CD4-positive, alpha-beta T cell treated with Interleukin-6 at 100 ng/mL for 8 hours (primary cell): Measurements from ENCODE around the gene SMPDL3A.

ENCODE experiments used
- DNase-seq: peaks from one replicate; pipeline ENCODE4 v3.0.0-alpha.2; 2020; ENCODE audit warnings: mixed read lengths, low spot score

SMPDL3A gene

DNA sequence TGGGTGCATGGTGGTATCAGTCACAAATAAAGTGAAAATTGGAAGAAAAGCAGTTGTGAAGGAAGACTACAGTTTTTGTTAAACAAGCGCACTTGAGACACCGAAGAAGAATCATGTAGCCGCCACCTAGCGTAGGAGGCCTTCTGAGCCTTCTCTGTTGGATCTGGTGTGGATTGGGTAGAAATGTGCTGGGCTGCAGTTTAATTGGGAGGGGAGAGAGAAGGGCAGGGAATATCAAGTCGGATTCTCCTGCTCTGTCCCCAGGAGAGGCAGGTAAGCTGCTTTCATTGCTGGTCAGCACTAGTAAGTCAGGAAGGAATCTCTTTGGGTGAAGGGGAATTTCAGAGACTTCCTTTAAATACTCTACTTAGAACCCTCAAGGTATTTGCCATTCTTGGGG lies 10.8 kb upstream of the SMPDL3A start:
- DNase-seq, result no peak

DNA sequence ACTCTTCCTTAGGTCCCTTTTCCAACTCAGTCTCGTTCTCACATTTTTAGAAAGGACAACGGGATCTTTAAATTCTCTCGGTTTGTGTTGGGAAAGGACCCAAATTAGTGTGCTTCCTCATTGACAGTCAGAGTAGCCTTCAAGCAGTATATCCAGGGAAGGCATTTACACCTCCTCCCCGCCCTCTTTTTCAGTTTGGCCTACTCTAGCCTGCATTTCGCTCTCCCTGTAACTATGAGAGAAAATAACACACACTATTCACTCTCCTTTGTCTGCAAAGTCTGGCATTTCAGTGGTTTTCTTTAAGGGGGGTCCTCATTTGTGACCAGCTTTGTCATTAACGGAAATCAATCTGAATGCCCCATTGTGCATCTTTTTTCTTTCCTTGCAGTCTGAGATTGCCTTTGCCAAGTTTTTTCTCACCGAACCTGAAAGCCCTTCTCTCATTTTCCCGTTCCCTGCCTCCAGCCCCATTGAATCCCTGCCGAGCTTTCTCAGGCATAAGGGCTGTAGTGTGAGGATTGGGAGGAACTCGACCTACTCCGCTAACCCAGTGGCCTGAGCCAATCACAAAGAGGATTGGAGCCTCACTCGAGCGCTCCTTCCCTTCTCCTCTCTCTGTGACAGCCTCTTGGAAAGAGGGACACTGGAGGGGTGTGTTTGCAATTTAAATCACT lies 9.9 kb upstream of the SMPDL3A start:
- DNase-seq, result no peak

DNA sequence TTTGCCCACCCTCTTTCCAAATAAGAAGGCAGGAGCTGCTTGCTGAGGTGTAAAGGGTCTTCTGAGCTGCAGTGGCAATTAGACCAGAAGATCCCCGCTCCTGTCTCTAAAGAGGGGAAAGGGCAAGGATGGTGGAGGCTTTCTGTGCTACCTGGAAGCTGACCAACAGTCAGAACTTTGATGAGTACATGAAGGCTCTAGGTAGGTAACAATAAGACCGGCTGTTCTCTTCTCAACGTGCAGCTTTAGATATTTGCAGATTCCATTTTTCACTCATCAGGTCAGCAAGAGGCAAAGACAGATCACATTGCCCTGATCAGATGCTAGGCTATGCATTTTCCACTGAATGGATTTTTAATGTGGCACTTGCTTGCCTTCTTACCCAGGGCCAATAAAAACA lies 9.4 kb upstream of the SMPDL3A start, which contains the start of gene FABP7:
TSS of gene FABP7 (plus strand) at position 50 of the 400 bp plus-strand sequence. CDS start at position 129, 79 bp downstream.
- DNase-seq, result no peak

DNA sequence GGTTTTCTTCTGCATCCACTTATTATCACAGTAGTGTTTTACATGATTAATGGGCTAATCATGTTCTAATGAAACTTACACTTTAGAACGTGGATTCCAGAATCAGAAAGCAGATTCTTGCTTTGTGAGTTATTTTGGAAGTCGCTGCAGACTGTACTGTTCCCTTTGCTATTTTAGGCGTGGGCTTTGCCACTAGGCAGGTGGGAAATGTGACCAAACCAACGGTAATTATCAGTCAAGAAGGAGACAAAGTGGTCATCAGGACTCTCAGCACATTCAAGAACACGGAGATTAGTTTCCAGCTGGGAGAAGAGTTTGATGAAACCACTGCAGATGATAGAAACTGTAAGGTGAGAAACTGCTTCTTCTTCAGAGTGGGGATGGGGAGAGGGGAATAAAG lies 8.9 kb upstream of the SMPDL3A start:
- DNase-seq, result no peak

DNA sequence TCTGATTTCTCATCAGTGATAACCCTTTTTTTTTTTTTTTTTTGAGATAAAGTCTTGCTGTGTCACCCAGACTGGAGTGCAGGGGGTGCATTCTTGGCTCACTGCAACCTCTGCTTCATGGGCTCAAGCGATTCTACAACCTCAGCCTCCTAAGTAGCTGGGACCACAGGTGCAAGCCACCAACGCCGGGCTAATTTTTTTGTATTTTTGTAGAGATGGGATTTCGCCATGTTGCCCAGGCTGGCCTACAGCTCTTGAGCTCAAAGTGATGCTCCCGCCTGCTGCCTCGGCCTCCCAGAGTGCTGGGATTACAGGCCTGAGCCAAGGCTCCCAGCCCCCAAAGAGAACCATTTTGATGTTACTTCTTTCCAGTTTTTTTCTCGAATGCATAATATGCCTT lies 7.3 kb upstream of the SMPDL3A start:
- DNase-seq, result no peak

DNA sequence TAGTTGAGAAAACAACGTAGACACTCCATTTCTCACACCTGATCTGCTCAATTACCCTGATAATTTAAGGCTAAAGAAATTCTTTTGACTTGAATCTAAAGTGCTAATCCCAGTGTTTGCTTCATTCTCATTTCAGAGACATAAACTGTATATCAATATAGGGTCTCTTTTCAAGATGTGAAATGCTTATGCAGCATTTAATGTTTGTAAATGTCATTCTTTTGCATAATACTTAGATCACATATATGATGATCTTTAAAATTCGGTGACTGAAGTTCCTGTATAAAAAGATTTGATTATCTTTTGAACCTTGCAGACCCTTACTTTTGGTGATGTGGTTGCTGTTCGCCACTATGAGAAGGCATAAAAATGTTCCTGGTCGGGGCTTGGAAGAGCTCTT lies 5.7 kb upstream of the SMPDL3A start:
- DNase-seq, result no peak

DNA sequence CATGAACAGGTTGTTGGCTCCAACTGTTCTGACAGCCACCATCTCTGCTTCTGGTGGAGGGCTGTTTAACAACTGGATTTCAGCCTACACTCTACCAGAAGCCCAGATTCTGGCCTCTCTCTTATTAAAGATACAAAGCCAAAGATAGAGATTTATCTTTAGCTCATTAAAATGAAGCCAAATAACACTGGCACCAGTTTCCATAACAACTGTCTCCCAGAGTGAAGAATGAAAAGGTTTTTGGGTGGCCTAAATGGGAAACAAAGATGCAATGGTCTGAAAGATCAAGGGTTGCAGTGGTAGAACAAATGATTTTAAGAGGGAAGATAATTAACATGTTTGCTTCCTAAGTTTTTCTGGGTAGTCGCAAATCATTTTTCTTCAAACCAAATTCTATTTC lies 3.2 kb upstream of the SMPDL3A start:
- no peak for DNase-seq

DNA sequence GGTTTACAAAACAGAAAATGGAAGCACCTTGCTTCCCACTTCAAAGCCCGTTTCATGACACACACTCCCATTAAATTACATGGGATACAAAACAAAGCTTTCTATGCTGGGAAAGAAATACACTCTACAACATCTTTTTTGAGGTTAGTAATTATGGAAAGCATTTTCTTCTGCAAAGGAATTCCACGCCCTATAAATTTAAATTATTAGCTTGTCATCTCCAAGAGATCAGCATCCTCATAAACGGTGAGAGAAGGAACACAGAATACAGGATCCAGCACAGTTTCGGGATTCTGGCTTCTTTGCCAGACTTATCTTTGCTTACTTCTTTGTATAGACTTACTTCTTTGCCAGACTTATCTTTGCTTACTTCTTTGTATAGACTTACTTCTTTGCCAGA lies 1.3 kb upstream of the SMPDL3A start:
- no peak for DNase-seq

DNA sequence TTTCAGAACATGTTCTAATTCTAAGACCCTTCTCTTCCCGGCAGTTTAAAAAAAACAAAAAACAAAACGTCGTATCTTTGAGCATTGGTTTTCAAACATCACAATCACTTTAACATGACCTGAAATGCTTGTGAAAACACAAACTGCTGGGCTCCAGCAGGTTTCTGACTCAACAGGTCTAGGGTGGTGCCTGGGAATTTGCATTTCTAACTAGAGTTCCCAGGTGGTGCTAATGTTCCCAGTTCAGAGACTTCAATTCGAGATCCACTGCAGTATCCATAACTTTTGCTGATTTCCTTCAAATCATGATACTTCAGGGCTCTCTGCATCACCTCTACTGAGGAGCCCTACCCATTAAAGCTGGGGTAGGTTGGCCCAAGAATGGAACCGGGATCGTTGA lies 850 bp upstream of the SMPDL3A start:
- DNase-seq, result no peak

DNA sequence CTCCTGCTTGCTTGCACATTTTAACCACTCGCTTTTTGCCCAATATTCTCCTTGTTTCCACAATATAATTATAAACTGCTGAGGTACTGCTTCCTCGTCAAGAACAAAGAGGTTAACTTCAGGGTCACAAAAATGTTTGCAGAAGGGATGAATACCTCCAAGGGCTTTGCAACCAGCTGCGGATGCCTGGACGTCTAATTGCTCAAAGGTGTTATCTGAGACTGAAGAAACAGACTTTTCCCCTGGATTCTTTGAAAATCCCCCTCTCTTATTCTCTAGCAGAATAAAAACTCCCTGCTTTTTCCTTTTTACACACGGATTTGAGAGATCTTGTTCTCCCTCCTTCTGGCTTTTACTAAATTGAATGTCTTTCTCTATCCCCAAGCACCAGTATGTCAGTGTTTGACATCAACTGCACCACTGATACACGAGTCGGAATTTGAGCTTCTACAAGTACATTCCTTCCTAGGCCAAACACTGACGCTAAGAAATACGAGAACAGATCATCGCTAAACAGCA lies 336 bp upstream of the SMPDL3A start:
- DNase-seq, result no peak

DNA sequence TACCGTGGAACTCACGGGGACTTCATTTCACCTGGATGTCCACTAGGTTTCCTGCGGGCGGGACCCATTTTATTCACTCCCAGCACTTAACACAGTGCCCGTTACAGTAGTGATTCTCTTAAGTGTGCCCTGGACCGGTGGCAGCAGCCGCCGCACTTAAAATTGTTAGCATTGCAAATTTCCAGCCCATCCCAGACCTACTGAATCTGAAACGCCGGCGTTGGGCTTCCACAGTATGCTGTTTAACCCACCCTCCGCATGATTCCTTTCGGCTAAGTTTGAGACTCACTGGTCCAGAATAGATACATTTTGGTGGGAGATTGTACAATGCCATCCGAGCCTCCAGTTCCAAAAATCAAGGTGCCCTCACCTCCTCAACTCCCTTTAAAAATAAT lies 967 bp downstream of the SMPDL3A start:
- no peak for DNase-seq

DNA sequence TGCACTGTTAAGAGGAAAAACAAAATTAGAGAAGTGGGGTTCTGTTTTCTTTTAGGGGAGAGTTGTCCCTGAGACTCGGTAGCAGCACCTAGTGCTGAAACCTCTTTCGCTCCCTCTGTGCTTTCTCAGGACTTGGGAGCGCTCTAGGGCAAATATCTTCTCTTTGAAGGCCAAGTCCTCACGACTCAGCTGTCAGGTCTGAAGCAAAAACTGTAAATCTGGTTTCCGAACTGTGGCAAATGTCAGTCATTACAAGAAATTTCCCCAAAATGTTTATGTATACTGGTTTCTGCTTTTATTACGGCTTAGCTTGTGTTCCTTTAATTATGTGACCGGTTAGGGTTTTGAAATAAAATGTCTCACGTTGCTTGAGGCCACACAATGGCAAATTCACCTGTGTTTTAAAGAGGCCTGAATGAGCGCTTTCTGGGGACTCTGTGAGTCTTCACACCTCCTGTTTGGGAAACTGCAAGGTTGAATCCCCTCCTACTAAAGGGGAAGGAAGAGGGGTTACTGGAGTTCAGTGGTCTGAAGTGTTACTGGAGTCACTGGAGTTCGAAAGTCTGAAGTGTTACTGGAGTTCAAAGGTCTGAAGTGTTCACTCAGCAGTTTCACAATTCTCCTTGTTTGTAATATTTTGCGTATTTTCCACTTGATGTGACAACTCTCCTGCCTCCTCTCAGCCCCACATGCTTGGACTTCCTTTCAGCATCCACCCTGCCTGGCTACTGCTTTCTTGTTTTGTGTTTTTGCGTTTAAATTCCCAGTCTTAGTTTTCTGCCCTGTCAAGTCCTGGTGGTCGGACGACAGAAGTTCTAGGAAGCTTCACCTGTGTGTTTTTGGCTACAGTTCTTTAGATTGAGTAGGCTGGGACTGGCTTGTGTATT lies 1.6 kb downstream of the SMPDL3A start:
- DNase-seq, result no peak

DNA sequence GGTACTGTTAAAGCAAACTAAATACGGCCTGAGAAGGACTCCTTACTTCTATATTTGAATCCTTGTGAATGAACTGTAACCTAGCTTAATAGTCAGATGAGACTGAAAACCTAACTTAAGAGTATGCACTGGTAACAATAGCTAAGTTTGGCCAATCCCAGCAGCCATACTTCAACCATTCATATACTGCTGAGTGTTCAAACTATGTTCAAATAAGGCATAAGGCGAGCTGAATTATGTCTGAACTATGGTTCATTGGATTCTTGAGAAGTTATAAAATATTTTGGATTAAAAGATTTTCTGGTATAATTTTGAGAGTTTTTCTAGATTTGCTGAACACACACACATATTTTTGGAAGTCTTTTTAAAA lies 2.2 kb downstream of the SMPDL3A start:
- no peak for DNase-seq

DNA sequence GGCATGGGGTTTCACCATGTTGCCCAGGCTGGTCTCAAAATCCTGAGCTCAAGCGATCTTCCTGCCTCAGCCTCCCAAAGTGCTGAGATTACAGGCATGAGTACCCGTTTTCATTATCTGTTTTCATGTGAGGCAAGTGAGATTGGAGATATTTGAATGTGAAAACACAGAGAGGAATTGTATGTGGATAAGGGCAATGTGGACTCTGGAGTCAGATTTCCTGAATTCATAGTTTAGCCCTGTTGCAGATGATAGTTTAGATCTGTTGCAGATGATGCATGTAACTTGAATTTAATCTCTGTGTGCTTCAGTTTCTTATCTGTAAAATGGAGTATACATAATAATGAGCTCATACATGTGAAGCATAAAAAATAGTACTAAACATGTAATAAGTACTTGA lies 3.7 kb downstream of the SMPDL3A start:
- no peak for DNase-seq

DNA sequence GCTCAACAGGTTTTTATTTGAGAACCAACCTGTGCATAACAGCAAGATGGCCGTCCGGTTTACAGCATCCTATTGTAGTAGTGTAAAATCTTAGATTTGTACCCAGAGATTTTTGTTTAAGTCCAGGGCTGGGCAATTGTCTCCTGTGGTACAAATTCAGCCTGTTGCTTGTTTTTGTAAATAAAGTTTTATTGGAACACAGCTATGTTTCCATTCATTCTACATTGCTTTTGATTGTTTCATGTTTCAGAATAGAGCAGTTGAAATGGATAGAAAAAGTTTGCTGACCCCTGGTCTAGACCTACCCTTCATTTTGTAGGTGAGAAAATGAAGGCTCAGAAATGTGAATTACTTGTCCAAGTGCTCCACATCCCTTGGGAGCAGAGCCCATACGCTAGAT lies 8.5 kb downstream of the SMPDL3A start:
- DNase-seq, result no peak

DNA sequence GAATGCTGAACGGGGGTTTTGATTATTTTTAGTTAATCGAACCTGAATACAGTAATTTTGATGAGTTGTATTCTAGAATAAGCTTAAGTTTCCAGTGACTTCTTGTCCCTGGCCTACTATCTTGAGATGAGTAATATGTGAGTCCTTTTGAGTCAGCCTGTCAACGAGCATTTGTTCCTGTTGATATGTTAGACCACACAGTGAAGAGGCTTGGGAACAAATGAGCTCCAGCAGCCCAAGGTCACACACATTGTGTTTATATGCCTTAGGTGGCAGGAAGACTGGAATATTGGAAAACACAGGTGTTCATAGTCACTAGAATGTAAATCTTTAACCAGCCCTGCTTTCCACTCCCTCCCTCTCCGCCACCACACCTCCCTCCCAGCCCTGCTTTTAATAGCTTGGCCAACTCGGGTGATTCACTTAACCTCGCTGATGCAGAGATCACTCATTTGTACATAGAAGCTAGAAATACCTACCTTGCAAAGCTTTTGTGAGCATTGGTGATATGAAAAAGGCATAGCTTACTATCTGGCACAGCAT lies 9.1 kb downstream of the SMPDL3A start:
- no peak for DNase-seq

DNA sequence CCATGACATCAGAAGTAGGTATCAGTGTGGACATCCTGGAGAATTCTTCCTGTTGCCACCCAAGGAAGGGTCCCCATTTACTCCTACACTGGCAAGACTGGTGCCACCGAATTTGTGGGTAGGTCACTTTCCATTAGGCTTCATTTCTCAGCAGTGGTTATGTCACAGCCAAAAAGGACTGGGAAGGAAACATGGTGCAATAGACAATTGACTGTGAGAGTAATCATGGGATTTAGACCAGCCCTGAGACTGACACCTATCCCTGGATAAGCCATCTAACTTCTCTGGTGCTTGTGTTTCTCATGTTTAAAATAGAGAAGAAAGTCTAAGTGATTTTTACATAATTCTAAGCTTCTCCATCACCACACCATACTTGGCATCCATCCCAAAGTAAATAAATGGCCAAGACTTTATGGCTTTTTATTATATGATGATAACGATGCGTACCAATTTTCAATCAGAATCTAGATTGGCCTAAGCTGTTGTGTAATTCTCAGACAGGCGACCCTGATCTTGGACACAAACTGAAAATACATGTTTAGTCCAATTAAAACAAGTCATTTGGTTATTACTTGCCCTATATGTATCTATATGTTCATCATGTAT lies 10.2 kb downstream of the SMPDL3A start:
- no peak for DNase-seq

DNA sequence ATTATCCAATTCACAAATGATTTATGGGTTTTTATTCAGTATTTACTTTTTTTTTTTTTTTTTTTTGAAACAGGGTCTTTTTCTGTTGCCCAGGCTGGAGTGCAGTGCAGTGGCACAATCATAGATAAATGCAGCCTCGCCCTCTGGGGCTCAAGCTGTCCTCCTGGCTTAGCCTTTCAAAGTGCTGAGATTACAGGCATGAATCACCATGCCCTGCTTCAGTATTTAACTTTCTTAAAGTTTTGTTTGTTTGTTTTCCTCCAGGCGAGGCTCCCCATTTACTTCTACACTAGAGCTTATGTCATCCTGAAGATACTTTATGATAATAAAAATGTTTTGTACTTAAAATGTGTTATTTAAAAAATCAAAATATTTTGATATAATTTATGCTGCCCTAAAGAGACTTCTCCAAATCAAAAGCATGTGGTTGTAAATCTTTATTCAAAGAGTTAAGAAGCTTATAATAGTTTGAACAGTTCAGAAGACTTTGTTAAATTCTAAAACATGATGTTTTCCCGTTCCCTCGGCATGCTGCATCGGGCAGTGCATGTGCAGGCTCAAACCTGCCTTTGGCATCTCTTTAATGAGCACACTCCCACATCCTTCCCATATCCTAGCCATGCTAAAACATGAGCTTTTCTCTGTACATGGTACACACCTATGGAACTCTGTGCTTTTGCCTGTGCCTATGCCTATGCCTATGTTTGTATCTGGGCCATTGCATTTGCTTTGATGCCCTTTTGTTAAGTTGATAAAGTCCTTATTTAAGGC lies 11.0 kb downstream of the SMPDL3A start:
- no peak for DNase-seq

DNA sequence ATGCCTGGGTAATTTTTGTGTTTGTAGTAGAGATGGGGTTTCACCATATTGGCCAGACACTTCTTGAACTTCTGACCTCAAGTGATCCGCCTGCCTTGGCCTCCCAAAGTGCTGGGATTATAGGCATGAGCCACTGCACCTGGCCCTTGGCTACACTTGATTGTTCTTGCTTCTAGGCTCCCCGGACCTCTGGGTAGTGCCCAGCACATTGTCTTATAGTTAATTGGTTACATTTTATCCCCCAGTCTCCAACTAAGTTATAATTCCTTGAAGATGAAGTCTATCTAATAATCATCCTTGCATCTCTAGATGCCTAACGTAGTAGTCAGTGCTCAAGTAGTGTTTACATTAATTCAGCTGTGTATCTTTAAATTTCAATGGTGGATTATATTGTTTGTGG lies 11.8 kb downstream of the SMPDL3A start:
- no peak for DNase-seq

DNA sequence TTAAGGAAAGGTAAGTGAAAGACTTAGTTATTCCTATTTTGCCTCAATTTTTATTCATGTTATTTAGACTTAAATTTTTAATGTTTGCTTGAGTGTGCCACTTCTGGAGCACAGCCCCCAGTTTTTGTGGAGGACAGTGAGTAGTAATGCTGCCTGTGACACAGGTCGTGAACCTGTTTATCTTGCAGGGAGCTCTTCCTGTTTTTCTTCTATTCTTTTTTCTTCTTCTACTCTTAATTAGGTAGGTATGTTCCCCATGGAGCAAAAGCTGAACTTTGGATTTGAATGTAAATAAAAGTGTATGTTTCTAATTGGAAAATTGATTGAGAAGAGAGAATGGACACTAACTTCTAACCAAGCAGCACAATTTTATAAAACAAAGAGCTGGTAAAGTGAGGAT lies 12.3 kb downstream of the SMPDL3A start:
- no peak for DNase-seq

DNA sequence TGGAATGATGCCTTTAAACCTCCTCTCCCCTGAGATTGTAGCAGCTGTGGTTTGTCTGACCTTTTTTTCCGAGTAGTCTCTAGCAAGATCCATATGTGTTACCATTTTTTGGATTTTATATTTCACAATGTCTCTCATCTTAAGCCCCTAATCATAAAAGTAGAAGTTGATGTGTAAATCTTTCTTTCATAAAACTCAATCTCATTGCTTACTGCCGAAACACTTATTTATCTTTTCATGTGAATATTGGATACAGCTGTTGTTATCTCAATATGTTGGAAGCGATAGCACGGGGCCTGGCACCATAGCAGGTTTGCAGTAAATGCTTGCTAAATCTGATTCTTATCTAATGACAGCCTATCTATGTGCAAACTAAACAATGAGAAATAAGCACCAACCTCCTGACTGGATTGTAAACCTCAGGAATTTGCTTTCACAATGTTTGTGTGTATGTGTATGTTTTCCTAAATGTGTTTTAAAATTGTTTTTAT lies 14.2 kb downstream of the SMPDL3A start:
- no peak for DNase-seq
